SK-N-SH treated with all-trans-retinoic acid at 6 μM for 48 hours (cell line): Measurements from ENCODE around the gene PRKAG2.

ENCODE experiments used
- CSDC2 ChIP-seq: fragments of 250-450 bp; sonication (Bioruptor Pico); IDR thresholded peaks from 2 replicates; pipeline ENCODE4 v1.5.0; 2020; ENCODE audit warnings: mild to moderate bottlenecking, moderate library complexity
- ESRRG ChIP-seq: fragments of 250-450 bp; sonication (Bioruptor Pico); IDR thresholded peaks from 2 replicates; pipeline ENCODE4 v1.6.1; 2021; ENCODE audit warnings: mild to moderate bottlenecking
- ZFP30 ChIP-seq: fragments of 450-650 bp; formaldehyde crosslinking; IDR thresholded peaks from 2 replicates; pipeline ENCODE4 v1.5.0; 2022; ENCODE audit warnings: mild to moderate bottlenecking, moderate library complexity
- ZNF70 ChIP-seq: fragments of 450-650 bp; formaldehyde crosslinking; IDR thresholded peaks from 2 replicates; pipeline ENCODE4 v1.5.0; 2020; ENCODE audit warnings: mild to moderate bottlenecking, moderate library complexity
- TF ChIP-seq, protein P1 (sequence below): fragments of 250-450 bp; sonication (Bioruptor Pico); IDR thresholded peaks from 2 replicates; pipeline ENCODE4 v1.8.0; 2020; ENCODE audit warnings: mild to moderate bottlenecking, moderate library complexity, borderline replicate concordance

DNA sequence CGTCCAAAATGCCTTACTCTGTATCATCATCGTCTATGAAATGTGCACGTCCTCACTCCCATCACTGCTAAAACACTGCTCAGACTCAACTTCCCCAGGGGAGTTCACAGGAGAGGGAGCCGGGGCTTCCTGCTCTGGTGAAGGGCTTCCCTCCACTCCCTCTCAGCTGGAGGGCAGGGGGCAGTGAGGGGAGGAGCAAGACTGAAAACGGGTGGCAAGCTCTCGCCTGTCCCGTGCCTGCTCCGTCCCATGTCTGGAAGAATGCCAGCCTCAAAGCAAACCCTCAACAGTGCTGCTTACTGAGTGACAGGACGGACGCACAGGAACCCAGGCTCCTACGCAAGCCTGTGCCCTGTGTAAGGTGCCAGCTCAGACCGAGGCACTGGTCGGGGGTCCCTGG is 25.1 kb downstream of the PRKAG2 start:
- TF ChIP-seq, protein P1, sequence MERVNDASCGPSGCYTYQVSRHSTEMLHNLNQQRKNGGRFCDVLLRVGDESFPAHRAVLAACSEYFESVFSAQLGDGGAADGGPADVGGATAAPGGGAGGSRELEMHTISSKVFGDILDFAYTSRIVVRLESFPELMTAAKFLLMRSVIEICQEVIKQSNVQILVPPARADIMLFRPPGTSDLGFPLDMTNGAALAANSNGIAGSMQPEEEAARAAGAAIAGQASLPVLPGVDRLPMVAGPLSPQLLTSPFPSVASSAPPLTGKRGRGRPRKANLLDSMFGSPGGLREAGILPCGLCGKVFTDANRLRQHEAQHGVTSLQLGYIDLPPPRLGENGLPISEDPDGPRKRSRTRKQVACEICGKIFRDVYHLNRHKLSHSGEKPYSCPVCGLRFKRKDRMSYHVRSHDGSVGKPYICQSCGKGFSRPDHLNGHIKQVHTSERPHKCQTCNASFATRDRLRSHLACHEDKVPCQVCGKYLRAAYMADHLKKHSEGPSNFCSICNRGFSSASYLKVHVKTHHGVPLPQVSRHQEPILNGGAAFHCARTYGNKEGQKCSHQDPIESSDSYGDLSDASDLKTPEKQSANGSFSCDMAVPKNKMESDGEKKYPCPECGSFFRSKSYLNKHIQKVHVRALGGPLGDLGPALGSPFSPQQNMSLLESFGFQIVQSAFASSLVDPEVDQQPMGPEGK (CRISPR knock-in tag): no peak
- TF ChIP-seq ZFP30: no peak
- no peak for TF ChIP-seq CSDC2 (CRISPR knock-in tag)
- TF ChIP-seq ESRRG (CRISPR knock-in tag): no peak
- no peak for TF ChIP-seq ZNF70 (CRISPR knock-in tag)
